T47D (cell line): ENCODE data around the gene SNCAIP.
"Not testable (repeated sequence)": the region's sequence is repeated elsewhere in the genome, so short reads cannot be mapped to it uniquely, and the experiment has no call there.

Experiments used
- DNase-seq, 2 experiments: peaks; one replicate each; pipeline versions ENCODE4 v3.0.0 to v3.0.0-alpha.2; 2011 to 2012; ENCODE audit warnings: low read depth in 1 of 2, low spot score in 1 of 2
- JUND ChIP-seq: IDR thresholded peaks from 2 replicates; pipeline ENCODE4 v1.6.1; 2012; ENCODE audit warnings: low read depth
- in situ Hi-C: cut with HindIII; loops from 2 replicates; pipeline ENCODE4 v1.10.0; 2016; ENCODE audit warnings: low sequenced_read_pairs, low pct_unique_long_range_greater_than_20kb

The SNCAIP gene

GRCh38 chr5:122352331-122352730, 40.3 kb downstream of the SNCAIP start:
- in situ Hi-C loops, result no loop called here
- no peak for TF ChIP-seq JUND
- DNase-seq, result no peak

DNA sequence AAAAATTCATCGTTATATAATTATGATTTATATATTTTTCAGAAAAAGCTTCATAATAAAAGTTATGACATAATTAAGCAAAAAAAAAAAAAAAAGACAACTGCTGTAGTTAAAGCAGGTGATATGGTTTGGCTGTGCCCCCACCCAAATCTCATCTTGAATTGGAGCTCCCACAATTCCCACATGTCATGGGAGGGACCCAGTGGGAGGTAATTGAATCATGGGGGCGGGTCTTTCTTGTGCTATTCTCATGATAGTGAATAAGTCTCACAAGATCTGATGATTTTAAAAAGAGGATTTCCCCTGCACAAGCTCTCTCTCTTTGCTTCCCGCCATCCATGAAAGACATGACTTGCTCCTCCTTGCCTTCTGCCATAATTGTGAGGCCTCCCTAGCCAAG, 41.3 kb downstream of the SNCAIP start:
- in situ Hi-C loops, DNase-seq: not testable (repeated sequence)

DNA sequence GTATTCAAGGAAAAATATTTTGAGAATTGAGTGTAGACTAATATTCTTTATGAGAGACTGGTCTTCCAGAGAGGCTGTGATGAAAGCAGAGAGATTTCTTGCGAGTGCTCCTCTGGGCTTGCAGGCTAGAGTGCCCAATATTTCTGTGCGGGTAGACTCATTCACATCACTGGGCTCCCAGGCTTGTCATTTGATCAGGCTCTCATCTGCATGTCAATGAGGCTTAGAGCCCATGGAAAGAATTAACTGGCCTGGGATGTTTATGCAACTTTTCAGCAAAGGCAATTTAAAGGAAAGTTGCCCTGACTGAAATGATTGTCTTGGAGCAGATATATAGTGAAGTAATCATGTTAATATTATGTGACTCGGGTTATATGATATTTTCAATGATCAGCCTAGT, 42.3 kb downstream of the SNCAIP start:
- TF ChIP-seq JUND, result no peak
- in situ Hi-C loops, result no loop called here
- DNase-seq, result no peak

DNA sequence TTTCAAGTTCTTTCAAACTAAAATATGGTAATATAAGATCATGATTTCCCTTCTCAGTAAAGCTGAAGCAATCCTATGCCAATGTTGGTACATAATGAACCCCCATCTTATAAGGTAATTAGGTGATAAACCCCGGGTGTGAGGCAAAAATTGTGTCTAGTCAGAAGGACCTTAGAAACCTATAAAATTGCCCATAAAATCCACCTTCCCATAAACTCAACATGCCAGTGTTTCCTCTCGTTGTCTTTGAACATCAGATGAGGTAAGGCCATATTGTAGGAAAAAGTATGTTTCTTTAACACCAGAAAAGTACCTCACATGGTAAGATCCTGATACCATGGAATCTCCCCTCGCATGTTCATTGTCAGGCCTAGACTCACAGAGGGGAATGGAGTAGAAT, 43.3 kb downstream of the SNCAIP start:
- TF ChIP-seq JUND, result no peak
- DNase-seq, result no peak
- in situ Hi-C loops, result no loop called here

DNA sequence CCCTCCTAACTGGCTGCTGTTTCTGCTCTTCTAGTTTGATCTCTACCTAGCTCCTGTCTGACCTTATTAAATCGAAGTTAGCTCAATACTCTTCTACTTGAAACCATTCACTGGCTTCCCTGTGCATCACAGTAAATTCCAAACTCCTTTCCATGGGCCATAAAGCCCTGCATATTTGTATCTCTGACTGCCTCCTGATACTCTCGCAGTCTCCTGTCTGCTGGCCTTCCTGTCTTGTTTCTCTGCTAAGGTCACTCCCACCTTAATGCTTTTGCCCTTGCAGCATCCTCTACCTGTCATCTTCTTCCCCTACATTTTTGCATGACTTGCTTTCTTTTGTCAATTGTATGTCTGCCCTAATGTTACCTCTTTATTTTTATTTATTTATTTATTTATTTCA, 44.8 kb downstream of the SNCAIP start:
- no peak for TF ChIP-seq JUND
- no peak for DNase-seq
- in situ Hi-C loops, result no loop called here

DNA sequence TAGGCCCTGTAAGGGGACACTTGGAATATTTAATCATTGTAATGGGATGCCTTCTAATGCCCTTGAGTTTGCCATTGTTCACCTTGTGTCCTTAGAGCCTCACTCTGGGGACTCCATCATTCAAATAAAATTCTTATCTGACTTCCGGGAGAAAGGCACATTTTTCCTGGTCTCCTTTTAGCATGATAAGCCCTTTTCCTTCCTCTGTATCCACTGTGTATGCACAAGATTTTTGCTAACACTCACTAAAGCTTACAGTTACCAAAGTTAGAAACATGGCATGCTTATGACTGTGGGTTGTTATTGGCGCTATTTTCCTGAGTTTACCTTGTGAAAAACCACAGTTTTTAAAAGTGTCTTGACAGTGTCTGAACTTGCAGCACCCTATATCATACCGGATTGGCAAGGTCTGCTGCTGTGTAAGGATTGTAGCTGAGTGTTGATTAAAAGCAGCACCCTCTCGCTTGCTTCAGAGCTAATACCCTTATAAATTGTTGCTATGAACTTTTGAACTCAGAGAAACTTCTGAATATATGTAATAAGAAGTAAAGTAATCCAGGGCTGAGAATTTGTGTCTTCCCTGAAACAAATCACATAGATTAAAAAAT, 46.4 kb downstream of the SNCAIP start:
- in situ Hi-C loops, result no loop called here
- DNase-seq, result no peak
- TF ChIP-seq JUND, result no peak

DNA sequence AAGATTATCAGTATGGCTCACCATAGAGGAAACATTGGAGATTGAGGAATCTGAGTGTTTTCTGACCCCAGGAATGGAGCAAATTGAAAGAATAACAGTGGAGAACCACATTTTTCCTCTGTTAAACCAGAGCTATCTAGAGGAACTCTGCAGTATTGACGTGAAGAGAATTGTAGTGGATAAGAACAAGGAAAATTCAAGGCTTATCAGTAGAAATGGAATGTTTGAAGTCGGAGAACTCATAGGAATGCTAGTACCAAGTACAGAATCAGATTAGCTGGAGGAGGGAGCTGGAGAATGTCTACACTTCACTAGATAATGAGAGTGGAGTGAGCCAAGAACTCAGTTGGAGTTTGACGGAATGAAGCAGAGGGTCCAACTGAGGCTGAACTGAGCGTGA, 50.3 kb downstream of the SNCAIP start:
- no peak for TF ChIP-seq JUND
- in situ Hi-C loops, result no loop called here
- no peak for DNase-seq

DNA sequence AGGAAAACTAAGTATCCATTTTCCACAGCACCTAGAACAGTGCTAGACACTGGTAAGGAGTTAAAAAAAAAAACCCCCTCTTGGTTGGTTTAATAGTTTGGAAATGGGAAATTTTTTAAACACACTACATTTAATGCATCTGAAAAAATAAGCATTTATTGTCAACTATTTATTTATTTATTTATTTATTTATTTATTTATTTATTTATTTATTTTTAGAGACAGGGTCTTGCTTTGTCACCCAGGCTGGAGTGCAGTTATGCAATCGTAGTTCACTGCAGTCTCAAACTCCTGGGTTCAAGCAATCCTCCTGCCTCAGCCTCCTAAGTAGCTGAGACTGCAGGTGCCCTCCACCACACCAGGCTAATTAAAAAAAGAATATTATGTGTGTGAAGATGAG, 51.6 kb downstream of the SNCAIP start:
- no peak for DNase-seq
- TF ChIP-seq JUND, result no peak
- in situ Hi-C loops, result no loop called here

DNA sequence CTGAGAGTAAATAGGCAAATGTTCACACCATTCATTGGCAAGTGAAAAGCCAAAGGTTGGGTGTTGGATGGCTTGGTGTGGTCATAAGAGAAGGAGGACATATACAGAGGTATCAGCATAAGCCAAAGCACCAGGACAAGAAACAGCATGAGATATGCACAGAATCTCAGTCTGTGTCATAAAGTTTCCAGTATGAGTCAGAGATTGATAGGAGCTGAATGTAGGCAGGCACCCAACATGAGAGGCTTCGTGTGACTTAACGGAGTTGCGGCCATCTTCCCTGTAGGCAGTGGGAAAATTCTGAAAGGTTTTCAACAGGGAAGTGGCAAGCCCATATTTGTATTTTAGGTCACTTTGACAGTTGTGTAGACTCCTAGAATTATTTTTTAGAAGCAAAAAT, 54.5 kb downstream of the SNCAIP start:
- in situ Hi-C loops, result no loop called here
- no peak for DNase-seq
- TF ChIP-seq JUND, result no peak

GRCh38 chr5:122367456-122367855, 55.4 kb downstream of the SNCAIP start:
- no peak for DNase-seq
- in situ Hi-C loops, result no loop called here
- no peak for TF ChIP-seq JUND

DNA sequence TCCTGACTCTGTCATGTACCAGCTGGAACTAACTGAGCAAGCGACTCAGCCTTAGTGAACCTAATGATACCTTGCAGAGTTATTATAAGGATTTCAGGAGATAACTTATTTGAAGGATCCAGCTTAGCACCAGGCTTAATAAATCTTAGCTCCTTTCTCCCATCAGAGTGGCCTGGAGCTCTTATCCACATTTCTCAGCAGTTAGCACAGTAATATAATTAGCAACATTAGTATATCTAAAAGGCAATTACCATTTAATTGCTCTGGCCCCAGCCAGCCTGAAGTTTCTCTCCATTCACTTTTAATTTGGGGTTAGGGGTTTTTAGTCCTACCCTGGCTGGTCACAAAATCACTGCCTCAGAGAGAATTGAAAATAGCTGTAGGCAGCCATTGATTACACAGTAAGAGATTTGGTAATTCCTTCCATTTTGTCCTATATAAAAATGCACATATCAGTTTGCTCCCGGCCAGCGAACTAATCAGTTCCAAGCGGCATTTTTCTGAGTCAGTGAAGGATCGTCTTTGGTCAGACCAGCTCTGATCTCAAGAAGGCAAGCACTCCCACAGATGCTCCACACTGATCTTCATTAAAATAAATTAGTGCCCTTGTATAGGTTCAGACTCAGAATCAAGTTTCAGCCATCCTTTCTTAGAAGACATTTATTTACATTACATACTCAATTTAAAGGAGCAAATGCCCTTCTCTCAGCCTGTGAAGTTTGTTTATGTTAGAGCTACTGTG, 56.6 kb downstream of the SNCAIP start:
- in situ Hi-C loops, result no loop called here
- DNase-seq, result no peak
- no peak for TF ChIP-seq JUND

DNA sequence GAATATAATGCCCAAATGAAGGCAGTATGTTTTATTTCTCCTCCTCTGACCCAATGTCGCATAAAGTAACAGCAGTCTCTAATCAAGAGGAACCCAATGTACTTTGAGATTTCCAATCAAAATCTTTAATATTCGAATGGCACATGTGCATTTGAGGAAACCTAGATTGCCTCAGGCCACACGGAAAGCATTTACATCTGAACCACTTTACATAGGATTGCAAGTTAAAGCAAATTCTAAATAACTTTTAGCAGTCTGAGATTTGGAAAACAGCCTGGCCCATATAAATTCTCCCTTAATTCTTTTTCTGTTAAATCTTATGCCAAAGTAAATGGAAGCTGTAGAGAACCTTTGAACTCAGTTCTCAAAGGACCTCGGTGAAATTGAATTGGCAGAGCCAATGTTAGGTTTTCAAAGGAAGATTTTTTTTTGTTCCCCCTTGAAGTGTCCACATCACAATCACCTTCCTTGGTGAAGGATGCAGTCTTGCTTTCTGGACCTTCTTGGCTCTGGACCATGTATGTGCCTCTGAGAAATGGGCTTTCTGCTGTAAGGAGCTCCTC, 57.3 kb downstream of the SNCAIP start:
- TF ChIP-seq JUND, result no peak
- in situ Hi-C loops, result no loop called here
- DNase-seq, result no peak

DNA sequence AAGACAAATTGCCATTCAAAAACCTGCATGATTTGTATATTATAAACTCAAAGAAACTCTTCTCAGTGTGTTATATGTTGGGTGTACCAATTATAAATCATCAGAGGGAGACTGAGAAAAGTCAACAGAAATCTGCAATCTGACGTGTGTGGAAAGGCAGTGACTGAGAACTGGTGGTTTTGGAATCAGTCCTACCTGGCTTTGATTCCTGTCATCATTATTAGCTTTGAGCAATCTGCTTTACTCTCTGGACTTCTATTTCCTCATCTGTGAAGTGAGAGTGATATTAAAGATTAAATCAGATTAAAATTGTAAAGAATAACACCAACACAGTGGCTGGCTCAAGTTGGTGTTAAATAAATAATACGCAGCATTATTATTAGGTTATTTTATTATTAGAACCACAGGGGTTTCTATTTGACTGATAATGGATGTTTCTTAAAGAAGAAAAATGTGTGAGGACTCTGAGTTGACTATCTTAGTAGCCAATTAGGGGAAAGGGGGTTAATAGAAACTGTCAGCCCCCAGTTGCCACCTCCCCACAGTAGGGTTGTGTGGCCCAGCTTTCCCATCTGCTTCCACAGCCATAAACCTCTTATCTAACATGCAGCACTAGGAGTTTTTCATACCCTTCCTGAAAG, 59.6 kb downstream of the SNCAIP start:
- no peak for DNase-seq
- in situ Hi-C loops, result no loop called here
- no peak for TF ChIP-seq JUND
